Mesothelial cell of epicardium (in vitro differentiated cells): Measurements from ENCODE around the gene GNA14. TPM values are rescaled to one million over a fixed set of nuclear protein-coding genes. Genes with fewer than 3 reads are reported as not detected.

ENCODE experiments used
- DNase-seq, 2 experiments: peaks; one replicate each; pipeline ENCODE4 v3.0.0; 2021; ENCODE audit warnings: low spot score in 2 of 2; ENCODE audit not compliant: unreplicated experiment in 2 of 2
- H3K27ac Mint-ChIP-seq: 2 replicates; pipeline ENCODE4 v1.8.0; 2021; ENCODE audit warnings: mixed read lengths
- H3K27me3 Mint-ChIP-seq: 2 replicates; pipeline ENCODE4 v1.8.0; 2021; ENCODE audit warnings: low read depth, mixed read lengths
- H3K36me3 Mint-ChIP-seq: 2 replicates; pipeline ENCODE4 v1.8.0; 2021; ENCODE audit warnings: mixed read lengths
- H3K4me1 Mint-ChIP-seq: 2 replicates; pipeline ENCODE4 v1.8.0; 2021; ENCODE audit warnings: mixed read lengths
- H3K4me3 Mint-ChIP-seq: 2 replicates; pipeline ENCODE4 v1.8.0; 2021; ENCODE audit warnings: mild to moderate bottlenecking, moderate library complexity, mixed read lengths
- H3K9me3 Mint-ChIP-seq: 2 replicates; pipeline ENCODE4 v1.8.0; 2021; ENCODE audit warnings: mixed read lengths
- CTCF ChIP-seq: fragments of 200-600 bp; sonication (generic); IDR thresholded peaks from one replicate; pipeline ENCODE4 v1.5.0; 2021; ENCODE audit warnings: antibody characterized with exemption; ENCODE audit not compliant: unreplicated experiment
- total RNA-seq: library from RNA; stranded (reverse); gene quantifications from 3 replicates; pipeline ENCODE4 v1.2.1, GENCODE V29; 2021

GNA14 gene
- total RNA-seq, 1 donor from 2014 or later, result 0.22 TPM

- Mint-ChIP-seq H3K36me3 (no peaks in the 10 kb centered on the region), H3K27me3 (no peaks in the 10 kb centered on the region), H3K4me3 (no peak overlapping the region), H3K9me3 (no peaks in the 10 kb centered on the region), H3K27ac (peak overlapping the region; percentile 68), H3K4me1 (peaks cover 51% of the 10 kb centered on the region)
- no peak for TF ChIP-seq CTCF
- no peak for DNase-seq
Measured at GRCh38 chr9:77512876-77513275, 135.2 kb downstream of the GNA14 start.

- no peak for TF ChIP-seq CTCF
- peaks cover 65% of the 10 kb centered on the region for H3K4me1 Mint-ChIP-seq
- no peaks in the 10 kb centered on the region for H3K36me3 Mint-ChIP-seq
- no peak for DNase-seq
- no peak overlapping the region for H3K27ac Mint-ChIP-seq
- no peaks in the 10 kb centered on the region for H3K27me3 Mint-ChIP-seq
- no peak overlapping the region for H3K4me3 Mint-ChIP-seq
- no peaks in the 10 kb centered on the region for H3K9me3 Mint-ChIP-seq
Measured at GRCh38 chr9:77511525-77511924, 136.6 kb downstream of the GNA14 start.

GRCh38 chr9:77510666-77511065 lies 137.5 kb downstream of the GNA14 start:
- Mint-ChIP-seq H3K27me3 (no peaks in the 10 kb centered on the region), H3K9me3 (no peaks in the 10 kb centered on the region), H3K4me3 (no peak overlapping the region), H3K36me3 (no peaks in the 10 kb centered on the region), H3K27ac (no peak overlapping the region), H3K4me1 (peaks cover 65% of the 10 kb centered on the region)
- DNase-seq, result no peak
- TF ChIP-seq CTCF, result no peak

- H3K27me3 Mint-ChIP-seq, result no peaks in the 10 kb centered on the region
- peaks cover 65% of the 10 kb centered on the region for H3K4me1 Mint-ChIP-seq
- no peak overlapping the region for H3K27ac Mint-ChIP-seq
- DNase-seq, result no peak
- no peak for TF ChIP-seq CTCF
- no peaks in the 10 kb centered on the region for H3K9me3 Mint-ChIP-seq
- H3K4me3 Mint-ChIP-seq, result no peak overlapping the region
- no peaks in the 10 kb centered on the region for H3K36me3 Mint-ChIP-seq
Measured at GRCh38 chr9:77508396-77508795, 139.7 kb downstream of the GNA14 start.

- Mint-ChIP-seq H3K9me3 (no peaks in the 10 kb centered on the region), H3K27ac (peak overlapping the region; percentile 80), H3K4me1 (peaks cover 55% of the 10 kb centered on the region), H3K27me3 (no peaks in the 10 kb centered on the region), H3K4me3 (no peak overlapping the region), H3K36me3 (no peaks in the 10 kb centered on the region)
- no peak for DNase-seq
- TF ChIP-seq CTCF, result no peak
Measured at GRCh38 chr9:77507212-77507961, 140.7 kb downstream of the GNA14 start.
